Eye (tissue), 1 donor: ENCODE measurements around the gene TENM4.

ENCODE experiments used
- DNase-seq: peaks from one replicate; pipeline ENCODE4 v3.0.0-alpha.2; 2015

Gene TENM4

DNA sequence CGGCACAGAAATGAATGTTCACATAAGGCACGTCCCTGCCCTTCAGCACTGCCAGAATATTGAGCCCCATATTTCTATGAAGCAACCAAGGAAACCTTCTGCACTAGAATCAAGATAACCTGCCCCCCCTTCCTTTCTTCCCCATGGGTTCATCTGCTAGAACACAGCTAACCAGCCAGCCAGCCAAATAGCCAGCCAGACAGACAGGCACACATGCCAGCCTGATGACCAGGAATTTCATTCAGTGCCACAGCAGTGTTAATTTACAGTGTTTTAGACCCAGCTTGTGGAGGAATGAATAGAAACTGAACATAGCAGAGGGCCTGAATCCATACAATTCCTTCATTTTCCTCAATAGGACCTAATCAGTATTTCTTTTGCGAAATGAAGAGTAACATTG lies 57.0 kb downstream of the TENM4 start:
- DNase-seq: no peak

DNA sequence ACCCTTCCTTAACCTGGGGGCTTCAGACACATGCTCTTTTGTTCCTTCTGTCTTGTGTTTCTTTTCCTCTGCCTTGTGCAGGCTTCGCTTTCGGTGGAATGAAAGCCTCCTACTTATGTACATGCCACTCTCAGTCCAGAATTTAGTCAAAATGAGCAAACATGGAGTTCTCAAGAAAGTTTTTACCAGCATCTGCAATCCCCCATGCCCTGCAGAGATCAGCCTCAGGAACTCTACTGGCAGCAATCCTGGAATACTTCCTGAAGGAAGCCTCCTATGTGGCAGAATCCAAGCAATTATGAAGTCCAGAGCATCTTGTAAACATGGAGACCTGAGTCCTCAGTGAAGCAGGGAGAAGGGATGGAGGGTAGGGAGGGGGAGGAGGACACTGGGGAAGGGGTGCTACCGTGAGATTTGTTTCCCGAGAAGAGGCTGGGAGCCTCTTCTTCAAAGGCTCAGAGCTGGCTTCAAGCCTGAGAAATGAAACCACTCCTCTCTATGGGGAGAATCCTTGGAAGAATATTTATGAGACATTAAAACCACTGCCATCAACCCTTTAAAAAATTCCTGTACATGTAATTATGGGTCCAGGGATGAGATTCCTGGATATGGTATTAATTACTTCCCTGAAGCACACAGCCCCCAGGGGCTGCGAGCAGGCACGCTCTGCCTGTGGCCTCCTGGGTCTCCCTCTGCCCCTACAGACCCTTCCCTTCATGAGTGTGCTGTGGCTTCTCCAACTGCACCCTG lies 58.4 kb downstream of the TENM4 start:
- no peak for DNase-seq

DNA sequence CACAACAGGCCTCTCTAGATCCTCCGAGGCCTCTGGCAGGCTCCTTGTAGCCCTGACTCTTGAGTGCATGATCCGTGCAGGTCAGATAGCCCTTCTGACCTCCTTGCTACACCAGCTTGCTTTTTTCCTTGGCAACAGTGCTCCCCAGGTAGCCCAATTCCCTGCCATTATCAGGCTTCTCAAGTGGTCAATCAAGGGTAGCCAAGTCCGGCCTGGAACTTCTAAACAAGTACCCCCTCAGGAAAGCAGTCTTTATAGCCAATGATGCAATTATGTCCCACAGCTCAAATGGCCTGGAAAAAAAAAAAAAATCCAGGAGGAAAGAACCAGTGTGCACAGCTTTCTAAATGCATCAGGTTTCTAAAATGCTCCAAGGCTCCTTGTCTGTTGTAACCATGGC lies 59.8 kb downstream of the TENM4 start:
- DNase-seq: no peak

DNA sequence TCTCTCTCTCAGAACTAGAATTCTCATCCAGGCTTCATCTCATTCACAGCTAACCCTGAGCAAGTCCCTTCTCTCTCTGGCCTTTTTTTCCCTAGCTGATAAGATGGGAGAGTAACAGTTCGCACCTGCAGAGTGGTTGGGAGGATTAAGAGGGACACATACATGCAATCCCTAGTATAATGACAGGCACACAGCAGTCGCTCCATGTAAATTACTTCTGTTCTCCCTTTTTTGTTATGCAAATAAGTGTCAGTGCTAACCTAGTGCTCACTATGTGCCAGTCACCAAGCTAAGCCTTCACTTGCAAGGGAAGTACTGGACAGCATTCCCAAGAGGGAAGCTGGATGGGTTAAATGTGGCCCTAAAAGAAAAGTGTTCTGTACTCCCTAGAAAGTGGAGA lies 63.4 kb downstream of the TENM4 start:
- DNase-seq: no peak

DNA sequence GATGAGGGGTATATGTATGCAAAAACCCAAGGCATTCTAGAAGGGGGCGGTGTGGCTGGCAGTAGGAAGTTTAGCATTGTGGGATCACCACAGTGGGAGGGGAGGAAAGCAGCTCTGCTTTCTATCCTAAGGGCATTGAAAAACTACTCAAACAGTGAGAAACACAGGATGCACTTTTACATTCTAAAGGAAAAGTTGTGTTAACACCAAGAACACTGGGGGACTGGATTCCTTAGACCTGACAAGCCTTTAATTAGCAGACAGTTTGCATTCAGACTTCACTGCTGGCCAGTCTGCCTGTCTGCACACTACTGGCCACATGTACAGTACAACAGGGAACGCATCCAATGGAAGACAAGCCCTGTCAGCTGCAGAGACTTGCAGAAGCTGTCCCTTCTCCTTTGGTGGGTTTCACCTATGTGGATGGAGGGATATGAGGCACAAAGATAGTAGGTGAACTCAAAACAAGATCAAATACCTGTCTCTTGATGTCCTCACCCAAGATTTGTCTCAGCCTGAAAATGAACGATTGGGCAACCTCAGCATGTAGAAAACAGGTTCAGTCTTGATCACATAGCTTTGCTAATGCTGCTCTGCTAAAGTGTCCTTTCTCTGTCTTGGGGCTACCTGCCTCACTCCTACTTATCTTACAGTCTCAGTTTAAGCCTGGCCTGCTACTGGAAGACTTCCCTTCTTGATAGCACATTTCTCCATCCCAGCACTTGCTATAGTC lies 64.8 kb downstream of the TENM4 start:
- no peak for DNase-seq

DNA sequence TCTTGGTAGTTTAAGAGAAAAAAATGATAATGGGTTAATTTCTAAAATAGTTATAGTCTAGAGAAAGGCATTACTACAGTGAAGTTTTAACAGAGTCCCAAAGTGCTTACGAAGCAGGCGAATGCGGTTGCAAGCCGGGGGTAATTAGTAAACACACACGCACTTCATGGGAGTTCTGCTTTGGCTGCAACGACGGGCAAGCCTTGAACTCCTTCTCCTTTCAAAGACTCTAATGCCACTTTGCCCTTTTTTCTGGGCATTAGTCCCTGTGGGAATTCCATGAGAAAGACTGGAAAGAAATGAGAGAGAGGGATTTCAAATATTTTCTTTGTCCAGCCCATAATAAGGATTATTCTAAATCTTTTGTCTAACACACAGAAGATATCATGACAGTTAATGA lies 66.1 kb downstream of the TENM4 start:
- DNase-seq: no peak

DNA sequence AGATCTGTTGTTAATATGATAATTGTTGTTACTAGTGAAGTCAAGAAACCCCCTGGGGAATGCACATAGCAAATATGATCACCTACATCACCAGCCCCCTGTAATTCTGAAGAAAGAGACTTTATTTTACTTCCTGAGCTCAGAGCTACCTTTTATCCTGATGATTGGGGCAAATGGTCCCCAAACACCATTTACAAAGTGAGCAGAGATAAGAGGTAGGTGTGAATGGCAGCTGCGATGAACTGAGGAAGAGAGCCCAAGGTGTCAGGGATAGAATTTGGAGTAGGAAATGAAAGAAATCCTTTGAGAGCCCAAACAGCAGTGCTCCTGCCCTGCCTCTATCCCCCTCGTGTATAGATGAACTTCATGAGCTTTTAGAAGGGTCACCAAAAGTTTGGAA lies 69.1 kb downstream of the TENM4 start:
- no peak for DNase-seq

DNA sequence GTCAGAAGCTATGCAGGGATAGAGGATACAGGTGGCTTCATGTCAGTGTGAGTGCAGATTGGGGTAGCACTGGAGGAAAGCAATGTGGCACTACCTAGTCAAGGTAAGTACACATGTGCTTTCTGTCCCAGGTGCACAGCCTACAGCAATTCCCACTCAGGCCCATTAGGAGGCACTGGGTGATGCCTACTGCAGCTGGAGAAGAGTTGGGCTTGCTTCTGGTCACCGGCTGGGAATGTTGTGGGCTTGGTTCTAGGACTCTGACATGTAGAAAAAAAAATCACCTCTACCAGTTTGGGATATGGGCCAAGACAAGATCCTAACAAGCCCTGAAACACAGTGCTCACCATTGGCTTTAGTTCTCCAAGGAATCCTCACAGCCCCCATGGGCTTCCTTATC lies 69.7 kb downstream of the TENM4 start:
- DNase-seq: no peak

DNA sequence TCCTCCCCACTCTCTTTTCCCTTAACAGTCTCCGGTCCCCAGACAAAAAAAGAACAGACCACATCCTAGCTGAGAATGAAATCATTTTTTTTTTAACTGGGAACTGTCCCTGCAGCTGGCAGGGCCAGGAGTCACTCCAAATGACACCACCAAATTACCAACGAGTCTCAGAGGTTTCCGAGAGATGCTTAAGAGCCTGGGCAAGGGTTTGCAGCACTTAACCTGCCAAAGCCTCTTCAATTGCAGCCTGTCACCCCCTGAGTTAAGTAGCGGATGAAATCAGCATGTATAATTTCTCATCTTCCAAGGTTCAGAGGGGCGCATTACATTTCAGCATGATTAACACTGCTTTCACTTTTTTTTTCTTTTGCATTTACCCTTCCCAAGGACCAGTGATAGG lies 71.8 kb downstream of the TENM4 start:
- peak; percentile 51 for DNase-seq

DNA sequence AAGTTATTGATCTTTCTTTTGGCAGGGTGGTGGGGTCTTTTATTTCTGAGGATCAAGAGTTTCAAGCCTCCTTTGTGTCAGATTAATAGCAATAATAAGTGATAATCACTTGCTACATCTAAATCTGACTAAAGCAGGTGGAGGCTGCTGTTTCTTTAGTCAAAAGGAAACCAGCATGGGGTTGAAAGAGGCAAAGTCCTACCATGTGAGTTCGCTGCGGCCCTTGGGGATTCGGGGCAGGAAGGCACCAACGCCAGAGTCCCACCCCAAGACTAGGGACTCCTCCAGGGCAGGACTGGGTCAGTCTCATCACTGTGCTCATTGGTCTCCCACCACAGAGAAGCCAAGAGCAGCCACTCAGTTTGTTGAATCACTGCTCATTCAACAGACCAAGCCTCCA lies 73.0 kb downstream of the TENM4 start:
- no peak for DNase-seq

DNA sequence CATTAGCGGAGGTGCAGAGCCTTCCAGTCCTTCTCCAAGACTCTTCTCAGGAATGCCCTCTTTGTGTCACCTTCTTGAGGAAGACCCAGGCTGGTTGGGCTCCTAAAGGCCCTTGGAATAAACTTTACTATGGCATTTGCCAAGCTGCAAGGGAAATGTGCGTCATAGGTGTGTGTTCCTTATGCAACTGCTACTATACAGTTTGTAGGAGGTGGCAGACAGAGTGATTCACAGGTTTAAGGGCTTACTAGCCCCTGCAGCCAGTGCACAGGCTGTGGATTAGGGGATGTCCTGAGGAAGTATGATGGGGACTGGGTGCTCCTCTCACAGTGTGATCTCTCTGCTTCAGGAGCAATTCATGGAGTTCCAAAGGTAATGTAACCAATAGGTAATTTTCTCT lies 74.6 kb downstream of the TENM4 start:
- DNase-seq: no peak

DNA sequence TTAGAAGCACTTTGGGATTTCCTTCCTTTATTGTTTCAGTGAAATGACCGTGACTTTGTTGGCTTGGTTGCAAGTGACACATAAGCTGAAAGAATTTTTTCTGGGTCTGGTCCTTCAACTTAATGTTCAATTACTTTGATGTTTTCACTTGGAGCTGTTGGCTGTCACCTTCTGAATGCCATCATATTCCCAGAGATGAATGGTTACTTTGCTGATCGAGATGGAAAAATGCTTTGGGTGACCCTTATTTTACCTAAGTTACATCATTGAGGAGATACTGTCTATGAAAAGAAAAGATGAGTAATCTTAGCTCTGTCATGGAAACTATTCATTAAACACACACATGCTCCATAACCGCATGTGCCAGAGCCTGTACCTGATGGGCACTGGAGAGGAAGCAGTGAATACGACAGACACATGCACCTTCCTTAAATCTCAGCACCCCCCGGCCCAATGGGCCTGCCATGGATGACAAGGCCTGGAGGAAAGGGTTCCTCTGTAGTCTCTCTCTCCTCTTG lies 76.9 kb downstream of the TENM4 start:
- DNase-seq: no peak

DNA sequence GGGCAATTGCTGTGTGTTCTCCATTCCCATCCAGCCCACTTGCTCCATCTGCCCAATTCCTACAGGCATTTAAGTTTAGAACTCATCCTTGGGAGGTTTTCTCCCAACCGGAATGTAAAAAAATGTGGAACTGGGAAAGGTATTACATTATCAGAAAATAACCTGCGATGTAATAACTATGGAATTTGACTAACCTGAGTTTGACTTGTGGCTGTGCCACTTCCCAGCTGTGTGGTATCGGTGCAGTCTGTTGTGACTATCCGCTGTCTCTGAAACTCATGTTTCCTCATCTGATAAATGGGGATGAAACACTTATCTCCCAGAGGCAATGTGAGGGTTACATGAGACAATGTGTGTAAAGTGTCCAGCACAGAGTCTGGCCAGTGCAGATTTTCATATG lies 77.6 kb downstream of the TENM4 start:
- DNase-seq: no peak

DNA sequence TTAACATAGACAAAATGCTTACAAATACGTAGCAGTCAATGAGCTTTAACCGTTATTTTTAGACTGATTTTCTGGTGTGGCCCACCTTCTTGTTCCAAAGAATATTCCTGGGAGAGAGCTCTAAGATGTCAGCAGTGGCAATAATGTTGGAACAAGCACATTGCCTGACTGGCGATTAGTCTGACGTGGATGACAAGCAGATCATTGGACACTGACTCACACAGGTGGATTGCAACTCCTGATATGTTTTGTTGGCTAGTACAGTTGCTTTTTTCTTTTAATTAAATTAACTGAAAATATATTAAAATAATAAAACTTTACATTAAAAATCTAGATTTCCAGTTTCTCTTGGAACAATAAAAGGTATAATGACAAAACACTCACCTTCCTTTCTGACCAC lies 78.0 kb downstream of the TENM4 start:
- no peak for DNase-seq

DNA sequence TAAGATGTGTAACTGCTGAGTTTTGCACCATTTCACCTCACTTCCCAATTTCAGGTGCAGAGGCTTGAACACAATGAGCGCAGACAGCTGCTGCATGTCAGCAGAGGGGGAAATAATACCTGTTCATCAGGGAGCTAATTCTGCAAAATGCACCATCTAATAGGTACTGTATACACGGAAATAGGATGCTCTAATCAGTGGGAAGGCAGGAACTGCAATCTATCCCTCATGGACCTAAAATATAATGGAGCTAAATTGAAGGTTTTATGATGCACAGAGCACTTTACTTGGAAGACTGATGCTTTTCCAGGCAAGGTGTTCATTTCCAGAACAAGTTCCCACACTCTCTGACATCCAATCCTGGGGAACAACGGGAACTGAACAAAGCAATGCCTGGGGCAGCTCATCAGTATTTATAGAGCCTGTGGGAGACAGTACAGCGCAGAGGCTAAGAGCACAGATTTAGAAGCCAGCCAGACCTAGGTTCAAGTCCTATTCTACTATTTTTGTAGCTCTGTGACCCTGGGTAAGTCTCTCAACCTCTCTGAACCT lies 78.5 kb downstream of the TENM4 start:
- DNase-seq: no peak

DNA sequence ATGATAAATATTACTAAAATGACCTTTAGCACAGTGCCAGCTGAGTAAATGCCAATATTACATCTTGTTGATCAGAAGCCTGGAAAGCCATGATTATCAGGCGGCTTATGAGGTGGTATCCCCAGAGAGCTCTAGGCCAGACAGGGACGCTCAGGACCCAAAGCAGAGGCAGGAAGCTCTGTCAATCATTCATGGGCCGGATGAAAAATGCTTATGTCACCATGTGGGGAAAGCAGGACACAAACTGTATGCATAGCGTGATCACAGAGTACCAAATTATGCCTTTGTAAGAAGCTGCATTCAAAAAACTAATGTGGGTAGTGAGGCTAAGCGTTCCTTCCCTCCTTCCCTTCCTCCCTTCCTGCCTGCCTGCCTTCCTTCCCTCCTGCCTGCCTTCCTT lies 82.6 kb downstream of the TENM4 start:
- DNase-seq: no peak

DNA sequence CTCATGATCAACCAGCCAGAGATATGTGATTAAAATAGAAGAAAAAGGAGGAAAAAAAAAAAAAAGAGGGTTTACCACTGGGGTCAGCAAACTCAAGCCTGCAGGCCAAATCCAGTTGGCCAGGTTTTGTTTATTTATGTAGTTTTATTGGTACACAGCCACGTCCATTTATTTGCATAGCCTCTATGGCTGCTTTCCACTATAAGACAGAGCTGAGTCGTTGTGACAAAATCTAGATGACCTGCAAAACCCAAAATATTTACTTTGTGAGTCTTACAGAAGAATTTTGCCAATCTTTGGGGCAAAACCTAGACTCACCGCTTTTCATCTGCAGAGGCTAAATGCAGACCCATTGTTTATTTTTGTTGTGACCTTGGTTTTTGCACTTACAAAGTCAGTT lies 87.1 kb downstream of the TENM4 start:
- no peak for DNase-seq

DNA sequence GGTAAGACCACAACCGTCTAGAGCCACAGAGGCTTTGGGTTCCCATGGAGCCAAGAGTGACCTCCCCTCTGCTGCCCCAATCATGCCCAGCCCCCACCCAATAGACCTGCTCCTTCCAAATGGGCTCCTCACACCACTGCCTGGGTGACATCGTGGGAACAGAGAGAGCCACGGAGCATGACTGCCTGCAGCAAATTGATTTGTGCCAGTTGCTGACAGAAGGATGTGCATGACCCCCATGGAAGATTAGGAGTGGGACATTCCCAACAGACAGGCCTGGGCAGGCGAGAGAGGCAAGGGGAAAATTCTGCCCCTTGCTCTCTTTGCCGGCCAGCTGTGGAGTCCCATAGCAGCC lies 88.5 kb downstream of the TENM4 start:
- DNase-seq: peak; percentile 59

DNA sequence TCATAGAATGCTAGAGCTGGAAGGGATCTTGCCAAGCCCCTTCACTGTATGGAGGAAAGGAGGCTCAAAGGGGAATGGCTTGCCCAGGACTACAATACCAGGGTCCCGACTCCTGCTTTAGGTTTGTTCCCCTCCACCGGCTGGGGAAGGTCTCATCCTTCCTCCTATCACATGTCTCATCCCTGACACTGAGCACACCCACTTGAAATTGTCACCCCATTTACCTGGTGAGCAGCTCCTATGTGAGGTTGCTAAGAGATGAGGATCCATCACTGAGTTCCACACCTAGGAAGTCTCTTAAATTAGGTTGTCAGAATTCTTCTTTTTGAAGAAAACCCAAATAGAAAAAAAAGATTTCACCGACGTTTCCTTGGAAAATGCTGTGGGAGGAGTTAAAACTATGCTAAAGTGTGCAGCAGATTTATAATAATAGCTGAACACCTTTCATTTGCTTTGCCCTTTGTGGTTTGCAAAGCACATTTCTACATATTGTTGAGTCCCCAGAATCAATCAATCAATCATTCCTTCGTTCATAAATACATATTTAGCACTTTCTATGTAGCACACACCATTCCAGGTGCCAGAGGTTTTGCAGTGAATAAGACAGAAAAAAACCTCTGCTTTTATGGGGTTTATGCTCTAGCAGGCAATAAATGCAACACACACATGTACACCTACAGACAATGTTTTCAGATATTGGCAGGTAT lies 91.7 kb downstream of the TENM4 start:
- DNase-seq: no peak

DNA sequence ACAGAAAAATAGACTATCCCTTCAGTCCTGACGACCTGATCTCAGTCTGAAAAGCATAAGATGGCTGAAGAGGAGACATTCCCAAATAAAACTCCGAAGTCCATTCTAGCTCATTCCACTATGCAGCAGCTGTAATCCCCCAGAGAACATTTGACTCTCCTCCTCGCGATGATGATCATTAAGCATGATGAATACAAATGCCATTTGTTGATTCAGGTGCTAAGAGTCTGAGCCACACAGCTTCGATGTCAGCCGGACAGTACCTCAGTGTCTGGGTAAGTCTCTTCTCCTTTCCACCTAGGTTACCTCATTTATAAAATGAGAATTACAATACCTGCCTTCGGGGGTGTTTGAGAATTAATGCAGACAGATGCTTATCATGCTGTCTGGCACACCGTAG lies 94.8 kb downstream of the TENM4 start:
- DNase-seq: no peak

DNA sequence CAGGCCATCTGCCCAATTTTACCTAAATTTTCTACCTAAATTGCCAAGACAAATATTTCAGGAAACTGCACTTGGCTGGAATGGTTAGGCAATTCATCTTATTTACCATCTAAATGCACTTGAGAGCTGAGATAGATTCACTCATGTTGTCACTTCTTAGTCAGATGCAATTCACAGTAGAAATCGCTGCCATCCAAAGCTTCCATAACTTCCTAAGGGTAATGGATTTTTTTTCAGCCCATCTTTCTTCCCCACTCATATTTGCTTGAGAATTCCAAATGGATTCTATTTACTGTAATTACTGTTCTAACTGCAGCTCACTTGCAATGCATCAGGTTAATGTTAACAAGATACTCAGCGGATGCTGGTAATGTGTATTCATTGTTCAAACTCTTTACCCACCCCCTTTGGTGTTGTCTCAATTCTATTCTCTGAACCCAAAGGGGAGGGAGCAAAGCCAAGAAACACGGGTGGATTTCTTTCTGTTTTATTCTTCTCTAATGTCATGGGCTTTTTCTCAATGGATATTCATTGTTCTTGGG lies 96.0 kb downstream of the TENM4 start:
- DNase-seq: no peak

DNA sequence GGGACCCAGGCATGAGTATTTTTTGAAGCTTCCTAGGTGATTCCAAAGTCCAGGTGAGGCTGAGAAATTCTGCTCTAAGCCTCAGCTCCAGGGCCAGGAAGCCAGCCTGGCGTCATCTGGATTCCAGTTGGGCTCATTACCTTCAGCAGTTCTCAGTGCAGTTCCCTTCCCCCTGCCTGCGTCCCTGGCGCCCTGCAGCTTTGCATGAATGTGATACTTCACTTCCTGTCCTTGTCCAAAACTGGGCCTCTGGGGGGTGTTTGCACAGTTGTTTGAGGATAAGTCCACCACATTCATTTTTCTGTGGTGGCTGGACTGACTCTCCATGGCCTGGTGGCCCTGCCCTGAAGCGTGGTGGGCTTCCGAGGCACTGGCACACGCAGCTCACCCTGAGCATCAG lies 98.1 kb downstream of the TENM4 start:
- peak; percentile 35 for DNase-seq

DNA sequence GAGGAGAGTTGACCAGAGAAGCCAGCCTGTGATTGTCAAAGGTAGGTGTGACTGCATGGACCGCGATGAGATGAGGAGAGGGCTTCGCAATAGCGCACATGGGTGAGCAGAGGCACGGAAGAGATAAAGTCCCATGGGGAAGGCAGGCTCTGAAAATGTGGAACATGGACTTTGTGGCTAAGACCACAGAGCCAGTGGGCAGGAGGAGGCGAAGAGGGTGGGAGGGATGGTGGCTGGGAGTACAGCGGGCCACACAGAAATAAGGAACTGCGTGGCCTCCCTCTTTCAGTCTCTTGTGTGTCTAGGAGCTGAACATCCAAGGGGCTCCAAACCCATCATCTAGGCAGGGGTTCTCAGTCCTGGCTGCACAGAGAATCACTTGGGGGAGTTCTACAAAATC lies 98.6 kb downstream of the TENM4 start:
- DNase-seq: no peak
